NCI-H2029 treated with DMSO at 0.1 percent for 48 hours (cell line): ENCODE measurements around the gene CAND2.

Experiments used
- DNase-seq: peaks from one replicate; lab custom pipeline; 2025; lab: John Stamatoyannopoulos, UW

CAND2 gene

DNA sequence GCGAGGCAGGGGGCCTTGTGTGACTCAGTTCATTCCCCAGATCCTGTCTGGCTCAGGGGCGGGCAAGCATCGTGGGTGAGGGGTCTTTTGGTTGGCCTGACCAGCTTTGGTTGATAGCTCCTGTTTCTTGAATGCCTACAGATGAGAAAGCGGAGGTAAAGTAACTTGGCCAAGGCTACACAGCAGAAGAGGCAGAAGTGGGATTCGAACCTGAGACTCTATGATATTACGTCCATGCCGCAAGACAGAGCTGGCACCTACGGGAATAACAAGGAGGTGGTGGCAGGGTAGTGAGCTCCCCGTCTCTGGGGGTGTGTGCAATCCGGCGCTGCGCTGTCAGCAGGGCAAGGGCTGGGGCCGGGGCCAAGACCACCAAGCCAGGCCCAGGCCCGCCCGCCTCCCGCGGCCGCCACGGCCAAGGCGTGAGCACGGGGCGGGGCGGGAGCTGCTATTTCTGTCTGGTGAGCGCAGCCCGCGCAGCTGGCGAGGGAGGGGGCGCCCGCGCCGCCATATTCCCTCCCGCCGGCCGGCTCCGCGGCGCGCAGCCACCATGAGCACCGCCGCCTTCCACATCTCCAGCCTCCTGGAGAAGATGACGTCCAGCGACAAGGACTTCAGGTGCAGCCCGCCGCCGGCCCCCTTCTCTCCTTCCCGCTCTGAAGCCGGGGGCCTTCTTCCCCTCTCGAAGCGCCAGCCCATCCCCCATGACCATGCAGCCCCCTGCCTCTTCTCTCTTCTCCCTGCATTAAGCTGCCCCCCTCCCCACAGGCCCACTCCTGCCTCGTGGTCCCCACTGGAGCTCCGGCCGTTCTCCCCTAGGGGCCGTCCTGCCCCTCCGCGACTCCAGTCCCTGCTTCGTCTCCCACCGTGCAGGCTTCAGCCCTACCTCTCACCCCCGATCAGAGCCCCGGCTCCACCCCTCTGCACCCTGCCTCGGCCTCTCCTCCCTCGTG, at the start of gene CAND2:
TSS of gene CAND2 (plus strand) at position 510 of the 953 bp plus-strand sequence. CDS start at position 551, 41 bp downstream.
- DNase-seq = peak; percentile 27

DNA sequence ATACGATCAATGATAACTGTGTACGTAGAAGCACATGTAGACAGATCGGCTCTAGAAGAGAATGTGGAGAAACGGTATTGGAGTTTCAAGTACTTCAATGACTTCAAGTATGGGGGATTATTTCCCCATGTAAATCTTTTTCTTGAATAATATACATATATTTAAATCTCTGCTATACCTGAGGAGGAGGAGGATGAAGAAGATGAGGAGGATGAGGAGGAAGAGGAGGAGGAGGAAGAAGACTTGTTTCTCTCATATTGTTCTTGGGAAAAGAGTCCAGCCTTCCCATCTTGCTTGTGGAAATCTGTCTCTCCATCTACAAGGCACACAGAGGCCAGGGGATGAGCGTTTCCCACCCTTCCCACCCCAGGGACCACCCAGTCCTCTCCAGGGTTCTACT, 48.0 kb upstream of the CAND2 start:
- DNase-seq = no peak

DNA sequence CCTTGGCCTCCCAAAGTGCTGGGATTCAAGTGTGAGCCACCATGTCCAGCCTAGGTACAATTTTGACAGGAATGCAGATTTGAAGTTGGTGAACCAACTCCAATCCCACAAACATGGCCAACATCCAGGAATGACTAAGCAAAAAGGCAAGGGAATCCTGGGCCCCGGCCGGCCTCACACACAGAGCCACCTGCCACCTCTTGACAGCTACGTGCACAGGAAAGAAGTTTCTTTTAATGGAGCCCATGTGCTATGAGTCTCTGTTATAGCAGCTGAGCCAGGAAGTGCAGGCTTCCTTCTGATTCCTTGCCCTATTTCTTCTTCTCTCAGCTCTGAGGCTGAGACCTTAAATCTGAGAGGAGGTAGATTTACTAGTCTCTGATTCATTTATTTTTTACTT, 46.3 kb upstream of the CAND2 start:
- peak; percentile 85 for DNase-seq

DNA sequence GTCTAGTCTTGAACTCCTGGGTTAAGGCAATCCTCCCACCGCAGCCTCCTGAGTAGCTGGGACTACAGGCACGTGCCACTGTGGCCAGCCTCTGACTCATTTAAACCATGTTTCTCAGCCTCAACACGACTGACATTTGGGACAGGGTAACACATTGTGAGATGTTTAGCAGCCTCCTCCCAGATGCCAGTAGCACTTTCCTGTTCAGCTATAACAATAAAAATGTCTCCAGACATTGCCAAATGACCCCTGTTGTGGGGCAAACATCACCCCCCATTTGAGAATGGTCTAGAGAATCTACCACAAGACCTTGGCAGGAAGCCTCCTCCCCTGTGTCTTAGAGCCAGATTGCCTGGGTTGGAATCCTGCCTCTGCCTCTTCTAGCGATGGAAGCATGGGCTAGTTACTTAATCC, 45.8 kb upstream of the CAND2 start:
- no peak for DNase-seq

DNA sequence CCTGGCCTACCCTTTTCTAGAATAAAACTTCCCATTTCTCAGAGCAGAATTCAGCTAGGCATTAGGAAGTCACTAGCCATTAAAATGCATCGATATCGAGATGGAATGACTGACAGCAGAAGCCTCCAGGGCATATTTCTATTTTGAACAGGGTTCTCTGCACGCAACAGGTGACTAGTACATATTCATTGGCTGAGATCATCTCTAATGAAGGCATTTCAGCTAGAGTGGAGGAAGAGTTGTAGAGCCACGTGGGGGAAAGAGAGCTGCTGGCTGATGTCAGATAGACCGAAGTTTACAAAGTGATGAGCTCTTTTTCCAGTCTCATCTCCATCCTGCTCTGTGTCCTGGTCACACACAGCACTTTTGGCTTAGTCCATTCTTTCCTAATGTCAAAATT, 44.9 kb upstream of the CAND2 start:
- no peak for DNase-seq

DNA sequence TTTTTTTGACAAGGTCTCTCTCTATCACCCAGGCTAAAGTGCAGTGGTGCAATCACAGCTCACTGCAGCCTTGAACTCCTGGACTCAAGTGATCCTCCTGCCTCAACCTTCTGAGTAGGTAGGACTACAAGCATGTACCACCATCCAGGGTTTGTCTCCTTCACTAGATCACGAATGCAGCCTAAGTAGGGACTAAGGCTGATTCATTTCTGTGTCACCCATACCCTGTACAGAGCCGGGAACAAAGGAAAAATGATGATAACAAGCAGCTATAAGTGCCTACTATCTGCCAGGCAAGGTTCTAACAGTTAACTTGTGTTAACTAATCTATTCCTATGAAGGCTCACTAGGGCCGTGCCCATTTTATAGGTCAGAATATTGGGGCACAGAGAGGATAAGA, 44.4 kb upstream of the CAND2 start:
- no peak for DNase-seq

DNA sequence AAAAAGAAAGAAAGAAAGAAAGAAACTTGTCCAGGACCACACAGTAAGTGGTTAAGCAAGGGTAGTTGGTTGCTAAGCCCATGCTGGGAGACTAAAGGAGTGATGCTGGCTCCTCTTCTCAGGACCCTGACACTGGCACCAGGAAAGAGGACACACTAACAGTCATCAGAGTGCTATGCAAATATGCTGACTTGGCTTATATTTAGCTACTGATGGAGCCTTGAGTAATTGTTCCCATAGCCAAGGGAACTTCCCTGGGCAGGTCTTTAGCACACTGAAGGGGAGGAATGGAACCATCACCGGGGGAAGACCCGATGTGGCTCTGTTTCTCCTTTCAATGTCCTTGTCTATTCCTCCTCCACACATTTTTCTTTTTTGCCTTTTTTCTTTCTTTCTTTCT, 43.7 kb upstream of the CAND2 start:
- no peak for DNase-seq

DNA sequence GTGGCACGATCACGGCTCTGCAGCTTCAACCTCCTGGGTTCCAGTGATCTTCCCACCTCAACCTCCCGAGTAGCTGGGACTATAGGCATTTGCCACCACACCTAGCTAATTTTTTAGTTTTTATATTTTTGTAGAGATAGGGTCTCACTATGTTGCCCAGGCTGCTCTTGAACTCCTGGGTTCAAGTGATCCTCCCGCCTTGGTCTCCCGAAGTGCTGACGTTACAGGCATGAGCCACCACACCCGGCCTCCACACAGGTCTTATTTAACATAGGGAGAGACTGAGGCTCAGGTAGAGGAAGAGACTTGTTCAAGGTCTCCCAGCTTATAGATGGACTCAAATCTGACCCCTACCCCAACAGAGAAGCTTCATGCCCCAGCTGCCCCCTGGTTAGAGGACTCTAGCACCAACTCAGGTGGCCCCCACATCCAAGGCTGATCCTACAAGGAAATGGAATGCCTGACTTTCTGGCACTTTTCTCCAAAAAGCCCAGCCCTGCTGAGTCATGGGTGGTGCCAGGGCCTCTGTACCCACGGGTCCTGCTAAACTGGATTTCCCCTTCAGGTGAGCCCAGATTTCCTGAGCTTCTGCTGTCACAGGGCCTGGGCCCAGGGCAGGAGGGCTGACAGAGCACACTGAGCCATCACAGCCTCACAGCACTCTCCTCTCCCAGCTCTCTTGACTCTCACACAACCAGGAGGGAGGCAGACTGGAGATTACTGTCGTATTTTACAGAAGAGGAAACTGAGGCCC, 43.0 kb upstream of the CAND2 start:
- no peak for DNase-seq

DNA sequence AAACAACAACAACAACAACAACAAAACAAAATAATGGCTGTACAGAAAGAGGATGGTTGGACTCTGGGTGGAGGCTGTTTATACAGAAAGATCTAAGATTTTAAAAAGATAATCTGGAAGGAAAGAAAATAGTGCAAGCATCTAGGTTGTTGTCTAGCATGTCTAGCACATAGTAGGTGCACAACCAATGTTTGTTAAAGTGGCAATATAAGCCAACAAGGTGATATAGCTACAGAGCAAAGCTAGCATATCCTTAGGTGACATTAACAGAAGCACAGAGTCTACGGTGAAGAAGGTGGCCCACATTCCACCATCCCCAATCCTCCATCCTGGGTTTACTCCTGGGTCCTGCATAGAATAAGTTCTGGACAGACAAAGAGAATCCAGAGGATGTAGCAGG, 42.2 kb upstream of the CAND2 start:
- no peak for DNase-seq

DNA sequence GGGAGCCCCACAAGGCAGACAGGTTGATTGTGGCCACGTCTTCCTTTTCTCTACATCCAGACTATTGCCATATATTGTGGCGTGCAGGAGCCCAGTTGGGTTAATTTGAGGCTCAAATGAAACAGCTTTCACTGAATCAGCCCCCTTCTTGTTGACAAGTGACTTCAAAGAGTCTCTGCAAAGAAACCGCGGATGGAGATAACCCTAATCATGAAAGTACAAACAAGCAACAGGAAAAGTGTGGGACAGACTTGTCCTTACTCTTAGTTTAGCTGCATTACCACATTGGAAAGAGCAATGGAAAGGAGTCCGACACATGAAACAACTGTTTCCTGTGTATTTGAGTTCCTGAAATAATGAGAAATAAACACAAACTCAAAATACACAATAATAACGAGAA, 40.7 kb upstream of the CAND2 start:
- DNase-seq = no peak

DNA sequence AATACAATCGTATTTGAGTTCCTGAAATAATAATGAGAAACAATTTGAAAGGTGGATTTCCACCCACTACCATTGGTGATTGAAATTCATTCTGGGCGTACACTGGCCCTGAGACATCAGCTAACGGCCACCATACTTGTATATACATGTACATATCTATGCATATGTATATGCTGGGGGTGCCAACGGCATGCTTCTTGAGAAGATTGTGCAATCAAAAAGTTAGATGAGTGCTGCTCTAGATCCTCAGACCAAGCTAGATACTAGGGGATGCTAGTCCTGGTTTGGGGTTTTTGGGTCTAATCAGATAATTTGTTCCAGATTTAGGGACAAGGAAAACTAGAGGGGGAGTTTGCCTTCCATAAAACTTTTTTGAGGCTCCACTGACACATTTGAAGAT, 40.3 kb upstream of the CAND2 start:
- no peak for DNase-seq

DNA sequence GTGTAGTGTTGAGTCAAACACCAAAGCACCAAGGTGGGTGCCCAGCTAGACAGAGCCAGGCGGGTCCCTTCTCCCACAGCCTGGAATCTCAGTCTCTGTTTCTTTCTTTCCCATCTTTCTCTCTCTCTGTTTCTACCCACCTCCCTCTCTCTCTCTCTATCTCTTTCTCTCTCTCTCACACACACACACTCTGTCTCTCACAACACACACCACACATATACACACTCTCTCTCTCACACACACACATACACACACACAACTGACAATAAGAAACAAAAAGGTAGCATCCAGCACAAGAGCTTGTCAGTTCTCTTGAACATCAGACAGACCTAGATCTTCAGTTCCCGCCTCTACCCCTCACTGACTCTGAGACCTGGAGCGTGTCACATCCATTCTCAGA, 39.8 kb upstream of the CAND2 start:
- DNase-seq = no peak

DNA sequence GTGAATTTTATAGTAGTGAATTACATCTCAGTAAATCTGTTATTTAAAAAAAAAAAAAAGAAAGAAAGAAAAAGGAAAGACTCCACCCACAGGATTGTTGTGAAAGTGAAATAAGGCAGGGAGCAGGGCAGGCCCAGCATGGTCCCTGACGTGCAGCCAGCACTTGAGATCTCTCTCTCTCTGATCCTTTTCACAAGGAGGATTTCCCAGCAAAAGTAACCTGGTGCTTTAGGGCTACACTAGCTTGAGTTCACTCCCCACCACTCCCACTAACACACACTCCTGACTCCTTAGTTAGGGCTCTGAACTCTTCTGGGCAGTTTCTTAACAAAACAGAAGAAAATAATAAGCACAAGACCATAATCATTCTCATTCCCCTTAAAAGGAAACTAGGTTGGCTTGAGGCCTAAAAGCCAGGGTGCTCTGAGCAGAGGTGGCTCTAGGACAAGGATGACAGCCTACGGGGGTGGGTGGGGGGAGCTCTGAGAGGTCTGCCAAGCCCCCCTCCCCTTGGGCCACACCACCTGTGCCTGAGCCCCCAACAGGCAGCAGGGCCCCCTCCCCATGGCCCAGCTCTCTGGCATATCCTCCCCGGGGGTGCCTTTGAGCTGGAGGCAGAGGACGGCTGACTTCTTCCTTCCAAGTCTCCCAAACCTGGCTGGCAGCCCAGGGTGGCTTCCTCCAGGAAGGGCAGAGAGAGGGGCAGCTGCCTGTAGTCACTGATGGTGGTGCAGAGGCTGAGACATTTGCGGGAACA, 38.3 kb upstream of the CAND2 start:
- peak; percentile 47 for DNase-seq

DNA sequence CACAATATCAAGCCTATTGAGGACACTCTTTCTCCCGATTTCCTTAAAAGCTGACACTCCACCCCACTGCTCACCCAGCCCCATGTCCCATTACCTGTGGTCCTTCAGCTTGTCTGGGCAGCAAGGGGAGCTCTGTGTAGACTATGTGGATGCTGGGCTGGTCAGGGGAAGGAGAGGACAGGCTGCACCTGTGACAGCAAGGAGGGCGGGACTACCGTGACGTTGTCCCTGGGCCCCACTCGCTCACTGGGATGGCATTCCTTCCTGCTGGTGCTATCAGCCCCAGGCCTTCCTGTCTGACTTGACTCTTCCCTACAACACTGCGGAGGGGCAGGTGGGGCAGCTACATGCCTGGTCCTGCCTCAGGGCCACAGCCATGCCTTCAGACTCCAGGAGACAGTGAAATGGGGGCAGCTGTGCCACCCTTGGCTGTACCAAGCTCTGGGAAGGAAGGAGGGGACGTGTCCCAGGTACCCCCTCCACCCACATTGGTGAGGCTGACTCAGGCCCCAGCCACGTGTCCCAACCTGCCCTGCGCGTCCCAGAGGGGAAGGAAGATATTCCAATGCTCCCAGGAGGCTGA, 37.3 kb upstream of the CAND2 start, which contains the start of gene TMEM40:
TSS of gene TMEM40 (minus strand) at position 163 of the 583 bp plus-strand sequence. CDS start 9,427 bp downstream, outside the sequence.
- DNase-seq = no peak

DNA sequence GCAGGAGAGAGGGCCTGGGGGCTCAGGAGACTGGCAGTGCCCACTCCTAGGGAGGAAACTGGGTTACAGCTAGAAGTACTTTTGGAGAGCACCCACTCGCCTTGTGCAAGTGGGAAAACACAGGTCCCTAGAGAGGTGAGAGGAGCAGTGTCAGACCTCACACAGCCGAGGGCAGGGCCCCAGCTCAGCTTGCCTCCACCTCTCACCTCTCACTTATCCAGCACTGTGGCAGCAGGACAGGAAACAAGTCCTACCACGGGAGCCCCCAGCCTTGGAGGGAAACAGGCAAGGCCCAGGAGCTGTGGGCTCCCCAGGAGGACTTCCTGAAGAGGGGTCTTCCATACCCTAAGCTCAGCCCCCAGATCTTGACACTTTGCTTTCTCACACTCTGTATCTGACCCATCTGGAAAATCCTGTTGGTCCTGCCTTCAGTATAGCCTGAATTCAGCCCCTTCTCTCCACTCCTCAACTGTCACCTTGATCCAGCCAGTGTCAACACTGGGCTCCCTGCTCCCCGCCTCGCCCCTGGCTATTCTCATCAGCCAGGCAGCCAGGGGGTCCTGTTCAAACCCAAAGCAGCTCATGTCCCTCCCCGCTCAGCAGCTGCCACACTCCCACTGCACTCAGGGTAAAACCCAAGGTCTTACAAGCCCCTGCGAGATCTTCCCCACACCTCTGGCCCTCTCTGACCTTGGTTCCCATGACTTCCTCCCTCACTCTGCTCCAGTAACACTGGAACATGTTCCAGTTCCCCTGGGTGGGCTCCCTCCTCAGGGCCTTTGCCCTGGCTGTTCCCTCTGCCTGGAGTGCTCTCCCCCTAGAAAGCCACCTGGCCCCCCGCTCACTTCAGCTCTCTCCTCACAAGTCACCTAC, 36.6 kb upstream of the CAND2 start:
- no peak for DNase-seq

DNA sequence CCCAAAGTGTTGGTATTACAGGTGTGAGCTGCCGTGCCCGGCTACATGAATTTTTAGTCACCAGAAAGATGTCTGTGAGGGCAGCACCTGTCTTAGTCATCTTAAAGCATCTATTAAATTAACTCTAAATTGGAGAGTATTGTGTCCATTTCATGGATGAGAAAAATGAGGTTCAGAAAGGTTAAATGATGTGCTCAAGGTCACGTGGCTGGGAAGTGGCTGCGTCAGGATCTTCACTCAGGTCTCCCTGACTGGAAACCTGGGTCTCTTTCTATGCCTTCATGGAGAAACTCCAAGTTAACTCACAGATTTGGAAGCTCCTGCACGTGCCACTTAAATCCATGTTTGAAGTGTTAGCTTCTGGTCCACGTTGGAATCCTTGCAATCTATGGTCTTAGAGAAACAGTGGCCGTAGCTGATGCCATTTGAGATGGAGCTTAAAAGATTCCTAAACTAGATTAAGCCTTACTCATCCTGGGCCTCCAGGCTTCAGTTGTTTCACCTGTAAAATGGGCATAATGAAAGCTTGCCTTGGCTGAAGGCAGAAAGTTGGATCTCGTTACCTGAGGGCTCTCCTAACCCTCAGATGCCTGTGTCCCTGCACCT, 32.2 kb upstream of the CAND2 start:
- no peak for DNase-seq

DNA sequence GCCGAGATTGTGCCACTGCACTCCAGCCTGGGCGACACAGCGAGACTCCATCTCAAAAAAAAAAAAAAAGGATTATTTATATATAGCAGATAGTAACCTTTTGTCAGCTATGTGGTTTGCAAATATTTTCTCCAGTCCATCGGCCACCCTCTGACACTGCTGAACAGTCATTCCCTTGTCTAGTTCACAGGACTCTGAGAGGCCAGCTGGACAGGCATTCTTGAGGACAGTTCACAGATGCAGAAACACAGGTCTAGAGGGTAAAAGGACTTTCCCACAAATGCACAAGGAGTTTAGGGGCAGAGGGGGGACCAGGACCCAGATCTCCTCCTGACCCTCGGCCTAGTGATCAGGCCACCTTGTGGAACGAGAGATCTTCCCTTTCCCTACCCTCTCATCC, 29.9 kb upstream of the CAND2 start:
- DNase-seq = no peak

DNA sequence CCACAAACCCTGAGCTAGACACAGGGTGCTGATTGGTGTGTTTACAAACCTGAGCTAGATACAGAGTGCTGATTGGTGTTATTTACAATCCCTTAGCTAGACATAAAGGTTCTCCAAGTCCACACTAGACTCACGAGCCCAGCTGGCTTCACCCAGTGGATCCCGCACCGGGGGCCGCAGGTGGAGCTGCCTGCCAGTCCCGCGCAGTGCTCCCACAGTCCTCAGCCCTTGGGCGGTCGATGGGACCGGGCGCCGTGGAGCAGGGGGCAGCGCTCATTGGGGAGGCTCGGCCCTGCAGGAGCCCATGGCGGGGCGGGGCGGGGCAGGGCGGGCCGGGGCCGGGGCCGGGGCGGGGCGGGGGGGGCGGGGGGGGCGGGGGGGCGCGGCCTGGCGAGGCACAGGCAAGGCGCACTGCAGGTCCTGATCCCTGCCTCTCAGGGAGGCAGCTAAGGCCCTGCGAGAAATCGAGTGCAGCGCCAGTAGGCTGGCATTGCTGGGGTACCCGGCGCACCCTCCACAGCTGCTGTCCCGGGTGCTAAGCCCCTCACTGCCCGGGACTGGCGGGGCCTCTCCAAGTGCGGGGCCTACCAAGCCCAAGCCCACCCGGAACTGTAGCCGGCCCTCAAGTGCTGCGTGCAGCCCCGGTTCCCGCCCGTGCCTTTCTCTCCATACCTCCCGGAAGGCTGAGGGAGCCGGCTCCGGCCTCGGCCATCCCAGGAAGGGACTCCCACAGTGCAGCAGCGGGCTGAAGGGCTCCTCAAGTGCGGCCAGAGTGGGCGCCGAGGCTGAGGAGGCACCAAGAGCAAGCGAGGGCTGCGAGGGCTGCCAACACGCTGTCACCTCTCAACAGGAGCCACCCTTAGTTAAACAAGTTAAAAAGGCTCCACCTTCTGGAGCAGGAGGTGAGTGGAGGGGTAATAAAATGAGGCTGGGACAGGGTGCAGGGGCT, 27.6 kb upstream of the CAND2 start:
- DNase-seq = no peak

DNA sequence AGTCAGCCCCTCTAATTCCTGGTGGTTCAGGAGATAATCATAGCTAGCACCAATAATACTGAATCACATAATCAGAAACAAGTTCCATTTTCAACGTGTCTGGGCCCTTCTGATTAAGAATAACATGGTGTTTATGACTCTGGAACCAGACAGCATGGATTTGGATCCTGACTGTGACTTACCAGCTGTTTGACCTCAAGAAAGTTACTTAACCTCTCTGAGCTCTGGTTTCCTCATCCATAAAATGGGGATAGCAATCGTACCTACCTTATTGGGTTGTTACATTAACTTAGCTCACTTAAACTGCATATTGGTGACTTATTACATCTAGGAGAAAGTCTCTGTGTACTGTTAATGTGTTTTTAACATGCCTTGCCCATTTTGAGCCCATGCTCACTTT, 26.7 kb upstream of the CAND2 start:
- no peak for DNase-seq
